Umbilical cord (tissue), 2 donors: ENCODE data around the gene BRS3. TPM values are rescaled to one million over a fixed set of nuclear protein-coding genes. Genes with fewer than 3 reads are reported as not detected.

ENCODE experiments used
- DNase-seq: peaks from one replicate; pipeline ENCODE4 v3.0.0-alpha.2; 2015; ENCODE audit warnings: low spot score
- total RNA-seq: library from RNA; depleted of rRNA; stranded (reverse); fragments of >200 nt; gene quantifications from one replicate; pipeline ENCODE4 v1.2.3, GENCODE V29; 2014; ENCODE audit warnings: low replicate concordance; ENCODE audit not compliant: insufficient read depth

The BRS3 gene
- total RNA-seq, 1 donor from 2014 or later = 1.2 TPM

DNA sequence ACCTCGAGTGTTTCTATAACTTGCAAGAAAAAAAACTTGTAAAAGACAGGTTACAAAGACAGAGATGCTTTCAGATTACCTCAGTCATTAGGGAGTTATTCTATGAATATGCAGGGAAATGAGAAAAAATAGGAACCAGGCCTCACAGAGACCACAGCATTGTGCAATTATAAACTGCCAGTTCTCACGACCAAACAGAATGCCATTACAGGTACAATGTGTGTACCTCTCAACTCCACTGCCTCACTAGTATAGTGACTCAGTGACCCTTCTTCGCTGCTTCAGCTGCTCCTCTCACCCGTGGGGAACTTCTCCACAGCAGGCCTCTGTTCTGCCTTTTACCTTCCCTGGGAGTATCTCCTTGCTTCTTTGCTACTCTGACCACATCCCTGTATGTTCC is 7.3 kb downstream of the BRS3 start:
- DNase-seq = no peak

DNA sequence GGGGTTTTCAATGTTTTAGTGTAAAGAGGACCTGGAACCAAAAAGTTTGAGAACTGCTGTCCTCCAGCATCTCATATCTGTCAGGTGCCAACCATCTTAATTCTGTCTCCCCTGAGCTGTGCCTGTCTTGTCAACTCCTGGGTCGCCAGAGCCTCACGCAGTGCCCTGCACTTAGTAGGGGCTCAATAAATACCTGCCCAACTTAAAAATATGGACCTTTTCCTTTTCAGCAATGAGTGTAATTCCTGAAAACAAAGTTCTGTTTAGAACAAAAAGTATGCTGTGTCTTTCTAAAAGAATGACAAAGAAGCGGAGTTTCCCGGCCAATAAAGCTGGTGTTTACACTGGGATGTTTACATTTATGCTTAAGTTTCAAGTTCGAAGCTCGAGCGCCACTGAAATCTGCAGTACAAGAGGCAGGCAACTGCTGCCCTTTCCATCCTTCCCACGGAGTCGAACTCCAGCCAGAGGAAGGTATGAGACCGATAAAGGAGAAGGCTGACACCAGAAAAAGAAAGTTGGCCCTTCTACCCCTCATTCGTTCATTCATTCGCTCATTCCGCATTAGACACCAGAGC is 8.5 kb downstream of the BRS3 start:
- DNase-seq = no peak

DNA sequence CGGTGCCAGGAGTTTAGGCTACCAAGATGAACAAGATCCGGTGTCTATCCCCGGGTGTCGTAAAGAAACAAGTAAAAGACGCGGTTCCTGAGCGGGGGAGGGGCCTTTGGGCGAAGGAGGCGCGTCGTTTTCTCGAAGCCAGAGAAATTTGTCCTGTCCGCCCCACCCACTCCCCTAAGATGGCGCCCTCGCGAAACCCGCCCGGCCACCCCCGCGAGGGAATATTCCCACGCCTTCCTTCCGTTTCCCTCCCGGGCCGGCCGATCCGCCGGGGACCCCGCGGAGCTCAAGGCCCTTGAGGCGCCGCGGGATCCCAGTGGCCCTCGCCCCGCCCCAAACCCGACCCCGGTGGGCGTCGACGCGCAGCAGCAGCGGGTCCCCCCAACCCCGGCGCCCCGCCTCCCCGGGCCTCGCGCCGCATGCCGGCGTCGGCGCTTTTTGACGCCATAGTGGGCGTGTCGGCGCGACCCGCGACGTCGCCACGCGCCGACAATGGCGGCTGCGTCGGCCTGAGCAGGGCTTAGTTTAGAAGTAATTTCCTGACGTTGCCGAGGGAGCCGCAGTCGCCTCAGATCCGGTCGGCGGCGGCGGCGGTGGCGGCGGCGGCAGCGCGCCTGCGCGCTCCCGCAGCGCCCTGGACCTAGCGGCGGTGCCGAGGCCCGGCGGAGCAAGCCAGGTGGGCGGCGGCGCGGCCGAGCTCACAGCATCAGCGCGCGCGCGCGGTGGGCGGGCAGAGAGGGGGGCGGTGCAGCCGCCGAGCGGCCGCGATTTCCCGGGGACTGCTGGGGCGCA is 9.2 kb downstream of the BRS3 start:
- DNase-seq = peak; percentile 92

DNA sequence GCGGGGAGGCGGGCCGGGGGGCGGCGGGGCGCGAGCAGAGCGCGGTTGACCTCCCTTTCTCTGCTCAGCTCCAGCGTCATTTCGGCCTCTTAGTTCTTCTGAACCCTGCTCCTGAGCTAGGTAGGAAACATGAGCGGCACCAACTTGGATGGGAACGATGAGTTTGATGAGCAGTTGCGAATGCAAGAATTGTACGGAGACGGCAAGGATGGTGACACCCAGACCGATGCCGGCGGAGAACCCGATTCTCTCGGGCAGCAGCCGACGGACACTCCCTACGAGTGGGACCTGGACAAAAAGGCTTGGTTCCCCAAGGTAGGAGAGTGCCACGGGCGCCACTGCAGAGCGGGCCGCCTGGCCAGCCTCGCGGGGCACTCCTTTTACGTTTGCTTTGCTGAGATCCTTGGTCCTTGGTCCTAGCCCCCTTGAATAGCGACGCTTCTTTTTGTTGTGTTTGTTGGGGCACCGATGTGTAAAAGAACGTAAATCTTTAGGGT is 9.9 kb downstream of the BRS3 start, which contains the start of gene HTATSF1:
TSS of gene HTATSF1 (plus strand) at position 37 of the 497 bp plus-strand sequence. CDS start at position 130, 93 bp downstream.
- DNase-seq = no peak

DNA sequence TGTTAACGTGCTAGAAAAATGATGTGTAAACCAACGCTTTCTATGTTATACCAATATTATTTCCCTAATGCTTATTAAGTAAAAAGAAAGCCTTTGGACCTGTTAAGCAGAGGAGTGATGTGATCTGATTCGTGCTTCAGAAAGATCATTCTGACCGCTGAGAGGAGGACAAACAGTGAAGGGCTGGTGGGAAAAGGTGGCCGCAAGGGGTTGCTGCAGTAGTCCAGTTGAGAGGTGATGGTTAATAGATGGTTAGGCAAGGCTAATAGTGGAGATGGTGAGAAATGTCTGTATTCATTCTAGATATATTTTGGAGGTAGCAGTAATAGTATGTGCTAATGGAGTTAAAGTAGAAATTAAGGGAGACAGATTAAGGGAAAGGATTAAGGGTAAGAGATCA is 31.3 kb downstream of the BRS3 start:
- no peak for DNase-seq

DNA sequence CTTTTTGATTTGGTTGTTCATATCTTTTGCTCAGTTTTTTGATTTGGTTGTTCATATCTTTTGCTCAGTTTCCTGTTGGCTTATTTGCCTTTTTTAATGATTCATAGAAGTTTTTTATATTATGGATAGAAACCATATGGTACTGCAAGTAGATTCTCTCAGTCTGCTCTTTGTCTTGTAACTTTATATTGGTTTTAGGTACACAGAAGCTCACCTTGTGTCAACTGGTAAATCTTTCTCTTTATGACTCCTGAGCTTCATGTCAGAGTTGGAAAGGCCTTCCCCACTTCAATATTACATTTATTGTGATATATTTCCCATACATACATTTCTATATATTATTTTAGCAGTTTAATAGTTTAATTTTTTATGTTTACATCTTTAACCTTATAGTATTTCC is 36.0 kb downstream of the BRS3 start:
- no peak for DNase-seq

DNA sequence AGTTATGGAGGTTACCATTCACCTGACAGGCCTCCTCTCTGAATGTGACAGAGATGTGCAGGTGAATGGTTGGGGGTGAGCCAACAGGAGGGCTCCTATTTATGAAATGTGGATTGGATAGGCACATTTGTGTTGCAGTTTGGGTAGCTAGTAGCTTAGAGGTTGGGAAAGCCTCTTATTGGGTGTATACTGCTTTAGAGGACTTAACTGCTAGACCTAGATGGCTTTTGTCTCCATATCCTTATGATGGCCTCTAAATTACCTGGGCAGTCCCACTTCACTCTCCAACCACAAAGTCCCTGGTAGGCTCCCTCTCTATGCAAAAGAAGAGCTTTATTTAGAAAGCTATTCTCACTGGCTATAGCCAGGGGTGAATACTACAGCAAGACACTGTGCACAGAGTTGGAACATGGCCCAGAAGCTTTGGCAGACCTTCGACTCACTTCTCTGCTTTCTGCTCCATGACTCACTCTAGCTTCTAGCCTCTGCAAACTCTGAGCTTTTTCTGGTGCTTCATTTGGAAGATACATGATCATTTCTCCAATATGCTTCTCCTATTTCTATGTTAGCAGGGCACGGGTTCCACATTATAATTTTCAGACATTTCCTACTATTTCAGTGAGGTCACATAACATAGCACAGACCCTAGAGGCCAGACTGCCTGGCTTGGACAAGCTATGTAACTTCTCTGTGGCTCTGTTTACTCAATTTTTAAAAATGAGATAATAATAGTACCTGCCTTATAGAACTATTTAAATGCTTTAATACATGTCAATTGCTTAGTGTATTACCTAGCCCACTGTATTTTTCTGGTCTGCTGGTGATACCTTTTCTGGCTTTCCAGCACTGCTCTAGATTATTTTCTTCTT is 38.2 kb downstream of the BRS3 start:
- DNase-seq = peak; percentile 93

DNA sequence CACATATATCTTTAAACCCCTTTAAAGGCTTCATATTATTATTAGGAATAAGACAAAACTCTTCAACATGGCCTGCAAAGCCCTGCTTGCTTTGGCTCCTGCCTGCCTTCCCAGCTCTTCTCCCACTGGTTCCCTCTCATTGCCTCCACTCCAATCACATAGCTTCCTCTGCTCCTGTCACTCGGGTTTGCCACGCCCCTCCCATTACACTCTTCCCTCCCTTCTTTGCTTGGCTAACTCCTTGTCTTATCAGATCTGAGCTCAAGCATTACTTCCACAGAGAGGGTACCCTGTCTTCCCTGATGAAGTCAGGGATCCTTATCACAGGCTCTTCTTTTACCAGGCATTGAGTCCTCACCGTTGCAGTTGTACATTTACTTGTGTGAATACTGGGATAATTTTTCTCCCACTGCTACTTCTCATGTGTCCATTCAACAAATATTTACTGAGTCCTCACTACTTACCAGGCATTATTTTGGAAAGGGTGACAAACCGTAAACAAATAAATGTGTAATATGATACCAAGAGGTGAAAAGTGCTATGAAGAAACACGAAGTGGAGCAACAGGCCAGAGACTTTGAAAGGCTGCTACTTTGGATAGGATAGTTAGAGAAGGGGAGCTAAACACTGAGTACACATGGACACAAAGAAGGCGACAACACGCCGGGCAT is 41.0 kb downstream of the BRS3 start:
- no peak for DNase-seq

DNA sequence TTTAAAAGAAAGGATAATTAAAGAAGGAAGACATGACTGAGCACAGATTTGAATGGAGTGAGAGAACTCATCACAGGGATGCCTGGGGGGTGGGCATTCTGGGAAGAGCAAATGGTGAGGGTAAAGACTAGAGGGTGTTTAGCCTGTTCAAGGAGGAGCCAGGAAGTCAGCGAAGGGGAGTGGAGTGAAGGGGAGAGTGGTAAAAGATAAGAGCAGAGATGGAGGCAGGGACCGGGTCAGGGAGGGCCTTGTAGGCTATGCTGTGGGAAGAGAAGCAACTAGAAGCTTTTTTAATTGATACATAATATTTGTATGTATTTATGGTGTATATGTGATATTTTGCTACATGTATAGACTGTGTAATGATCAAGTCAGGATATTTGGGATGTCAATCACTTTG is 42.0 kb downstream of the BRS3 start:
- no peak for DNase-seq

DNA sequence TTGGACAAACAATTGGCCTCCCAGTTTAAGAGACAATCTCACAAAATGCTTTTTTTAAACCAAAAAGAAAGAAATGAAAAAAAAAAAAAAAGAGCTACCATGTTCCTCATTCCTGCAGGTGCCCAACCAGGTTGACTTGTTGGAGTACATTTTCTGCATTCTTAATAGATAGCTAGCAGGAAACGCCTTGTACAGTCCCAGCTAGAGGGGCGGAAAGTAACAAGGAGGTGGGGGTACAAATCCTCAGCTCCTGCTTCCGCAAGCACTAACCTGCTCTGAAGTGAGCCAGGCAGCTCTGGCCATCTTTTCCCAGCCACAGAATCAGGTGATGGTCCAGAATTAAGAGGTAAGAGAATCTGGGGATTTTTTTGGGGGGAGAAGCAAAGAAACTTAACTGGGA is 44.2 kb downstream of the BRS3 start, which contains the start of gene VGLL1:
TSS of gene VGLL1 (plus strand) at position 265 of the 400 bp plus-strand sequence. CDS start 3,806 bp downstream, outside the sequence.
- peak; percentile 45 for DNase-seq

DNA sequence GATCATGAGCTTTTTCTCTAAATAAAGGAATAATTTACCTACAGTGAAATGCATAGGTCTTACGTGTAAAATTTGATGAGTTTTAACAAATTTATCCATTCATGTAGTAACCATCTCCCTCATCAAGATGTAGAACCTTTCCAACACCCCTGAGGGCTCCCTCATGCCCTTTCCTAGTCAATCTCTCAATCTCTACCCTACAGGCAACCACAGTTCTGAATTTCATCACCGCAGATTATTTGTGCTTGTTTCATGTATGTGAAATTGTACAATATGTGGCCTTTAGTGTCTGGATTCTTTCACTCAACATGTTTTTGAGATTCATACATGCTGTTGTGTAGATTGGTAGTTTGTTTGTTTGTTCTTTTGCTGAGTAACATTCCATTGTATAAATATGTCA is 46.4 kb downstream of the BRS3 start:
- no peak for DNase-seq

DNA sequence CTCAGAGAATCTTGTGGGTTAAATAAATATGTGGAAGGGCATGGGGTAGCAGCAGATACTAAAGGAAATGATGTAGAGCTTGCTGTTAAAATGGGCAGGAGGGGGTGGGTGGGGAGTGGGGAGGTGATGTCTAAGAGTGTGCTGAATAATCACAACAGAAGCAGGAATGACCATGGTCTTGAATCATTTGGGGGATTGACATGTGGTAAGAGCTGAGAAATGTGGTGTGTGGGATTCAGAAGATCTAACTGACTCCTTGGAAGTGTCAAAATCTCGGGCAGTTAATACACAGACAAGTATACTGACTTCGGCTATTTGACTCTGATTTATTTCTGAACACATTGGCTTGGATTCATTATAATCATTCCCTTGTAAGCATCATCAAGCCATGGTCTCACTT is 51.1 kb downstream of the BRS3 start:
- DNase-seq = no peak

DNA sequence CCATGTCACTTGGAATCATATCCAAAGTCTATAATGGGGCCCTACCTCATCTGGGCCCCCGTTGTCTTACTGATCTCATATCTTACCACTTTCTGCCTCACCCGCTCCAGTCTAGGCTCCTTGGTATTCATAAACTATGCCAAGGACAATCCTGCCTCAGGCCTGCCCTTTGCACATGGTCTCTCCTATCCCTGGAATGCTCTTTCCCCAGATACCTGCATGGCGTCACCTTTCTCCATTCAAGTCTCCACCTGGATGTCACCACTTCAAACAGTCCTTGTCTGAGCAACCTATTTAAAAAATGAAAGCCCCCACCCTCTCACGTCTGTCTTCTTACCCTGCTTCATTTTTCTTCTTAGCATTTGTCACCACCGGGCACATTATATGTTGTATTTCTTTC is 52.5 kb downstream of the BRS3 start:
- no peak for DNase-seq

DNA sequence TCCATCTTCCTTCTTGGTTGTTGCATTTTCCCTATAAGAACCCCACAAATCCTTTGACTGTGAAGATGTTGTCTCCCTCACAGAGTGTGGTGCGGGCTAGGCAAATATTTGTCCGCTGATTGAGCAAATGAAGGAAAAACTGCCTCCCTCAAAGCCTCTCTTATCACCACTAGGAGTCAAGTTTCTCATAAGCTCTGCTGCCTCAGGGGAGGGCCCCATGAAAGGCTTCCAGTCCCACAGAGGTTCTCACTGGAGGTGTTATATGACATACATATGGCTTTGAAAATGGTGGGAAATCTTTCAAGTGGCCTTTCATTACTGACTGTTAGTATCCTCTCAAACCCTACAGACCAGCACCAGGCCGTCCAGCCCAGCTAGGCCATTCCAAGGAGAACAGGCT is 53.5 kb downstream of the BRS3 start:
- no peak for DNase-seq

DNA sequence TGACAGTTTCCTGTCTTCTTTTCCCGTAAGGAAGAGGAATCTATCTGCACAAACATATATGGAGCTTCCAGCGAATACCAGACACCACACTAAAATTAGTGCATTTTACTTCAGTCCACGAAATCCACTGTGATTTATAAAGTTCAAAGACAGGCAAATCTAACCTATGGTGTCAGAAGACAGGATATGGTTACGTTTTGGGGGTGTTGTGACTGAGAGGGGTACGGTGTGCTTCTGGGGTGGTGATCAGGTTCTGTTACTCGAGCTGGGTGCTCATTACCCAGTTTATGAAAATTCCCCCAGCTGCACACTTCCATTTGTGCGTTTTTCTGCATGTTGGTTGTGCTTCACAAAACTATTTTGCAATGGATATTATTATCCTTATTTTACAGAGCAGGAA is 54.5 kb downstream of the BRS3 start:
- no peak for DNase-seq

Other genes starting within 250 kb of the BRS3 start
- gene MAP7D3, start 236.5 kb upstream of the BRS3 start, total RNA-seq = 11.1 TPM
- 0.72 TPM for gene ADGRG4, start 187.0 kb upstream of the BRS3 start, total RNA-seq
- gene HTATSF1, start 9.6 kb downstream of the BRS3 start, total RNA-seq = 51.8 TPM
- 14.2 TPM for gene VGLL1, start 44.3 kb downstream of the BRS3 start, total RNA-seq
- gene CD40LG, start 160.2 kb downstream of the BRS3 start, total RNA-seq = not detected